HTERT RPE-1 (cell line): ENCODE results near the gene RASAL1.

Experiments
- in situ Hi-C: fragments of 300-500 bp; cut with MboI; formaldehyde crosslinking; loops from 4 replicates; pipeline ENCODE4 v1.14.3; 2020; ENCODE audit warnings: low sequenced_read_pairs

Gene RASAL1

GRCh38 chr12:113061061-113061694 lies 74.4 kb downstream of the RASAL1 start:
- in situ Hi-C loops, result no loop called here

- in situ Hi-C loops, result no loop called here
Measured at GRCh38 chr12:113060336-113060960, 75.1 kb downstream of the RASAL1 start.

- in situ Hi-C loops, result no loop called here
Measured at GRCh38 chr12:113059071-113059595, 76.4 kb downstream of the RASAL1 start.

- in situ Hi-C loops, result no loop called here
Measured at GRCh38 chr12:113058553-113058952, 77.0 kb downstream of the RASAL1 start.

DNA sequence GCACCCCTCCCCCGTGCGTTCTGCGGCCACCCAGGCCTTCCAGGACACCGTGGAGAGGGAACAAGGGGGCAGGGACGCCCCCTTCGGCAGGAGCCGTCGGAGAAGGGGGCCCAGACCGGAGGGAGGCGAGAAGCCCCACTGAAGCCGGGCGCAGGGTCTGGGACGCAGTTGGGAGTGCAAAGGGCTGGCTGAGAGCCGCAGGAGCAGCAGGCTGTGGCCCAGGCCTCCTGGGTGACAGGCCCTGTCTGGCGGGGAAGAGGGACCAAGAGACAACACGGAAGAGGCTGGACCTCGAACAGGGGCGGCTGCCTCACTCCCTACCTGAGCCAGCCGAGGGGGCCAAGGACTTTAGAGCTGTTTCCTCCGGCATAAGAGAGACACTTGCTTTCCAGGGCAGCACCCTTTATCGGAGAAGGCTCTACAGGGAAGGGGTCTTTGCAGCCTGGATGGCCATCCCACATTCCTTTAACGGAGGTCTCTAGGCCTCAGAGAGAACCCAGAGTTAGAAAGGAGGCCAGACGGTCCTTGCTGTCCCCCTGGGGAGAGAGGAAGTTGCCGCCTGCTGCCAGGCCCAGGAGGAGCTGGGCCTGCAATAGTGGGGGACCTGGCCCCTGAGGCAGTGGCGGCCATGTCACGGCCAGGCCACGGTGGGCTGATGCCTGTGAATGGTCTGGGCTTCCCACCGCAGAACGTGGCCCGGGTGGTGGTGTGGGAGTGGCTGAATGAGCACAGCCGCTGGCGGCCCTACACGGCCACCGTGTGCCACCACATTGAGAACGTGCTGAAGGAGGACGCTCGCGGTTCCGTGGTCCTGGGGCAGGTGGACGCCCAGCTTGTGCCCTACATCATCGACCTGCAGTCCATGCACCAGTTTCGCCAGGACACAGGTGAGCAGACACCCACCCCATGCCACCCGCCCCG lies 77.7 kb downstream of the RASAL1 start:
- in situ Hi-C loops, result no loop called here

DNA sequence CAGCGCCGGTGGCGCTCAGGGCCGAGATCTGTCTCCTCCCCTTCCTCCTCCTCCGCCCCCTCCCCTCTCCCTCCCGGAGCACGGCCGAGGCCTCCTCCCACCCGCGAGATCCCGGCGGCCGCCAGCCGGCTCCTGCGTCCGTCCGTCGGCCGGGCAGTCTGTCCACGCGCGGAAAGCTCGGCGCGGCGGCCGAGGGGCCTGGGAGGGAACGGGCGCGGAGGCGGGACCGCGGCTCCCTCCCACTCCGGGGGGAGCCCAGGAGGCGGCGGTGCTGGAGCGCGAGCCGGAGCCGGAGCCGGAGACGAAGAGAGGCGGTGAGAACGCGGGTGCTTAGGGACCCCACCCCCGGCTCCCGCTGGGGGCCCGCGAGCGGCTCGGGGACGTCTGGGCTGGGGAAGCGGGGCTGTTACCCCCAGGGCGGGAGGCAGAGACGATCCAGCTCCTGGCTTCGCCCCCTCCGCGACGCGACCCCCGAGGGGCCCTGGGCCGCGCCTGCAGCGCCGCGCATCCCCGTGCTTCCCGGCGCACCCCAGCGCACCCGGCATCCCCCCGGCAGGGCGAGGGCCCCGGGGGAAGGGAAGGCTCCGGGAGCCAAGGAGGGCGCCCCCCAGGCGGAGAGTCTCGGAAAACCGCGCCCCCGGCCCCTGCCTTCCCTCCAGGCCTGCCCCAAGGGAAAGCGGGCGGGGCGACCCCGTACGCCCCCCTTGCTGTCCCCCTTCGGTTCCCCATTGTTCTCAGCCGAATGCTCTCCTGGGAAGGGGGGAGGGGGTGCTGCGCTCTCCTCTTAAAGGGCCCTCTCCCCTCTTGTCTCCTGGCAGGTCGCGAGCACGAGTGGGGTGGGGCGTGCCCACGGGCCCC lies 78.7 kb downstream of the RASAL1 start, which contains the start of gene DTX1:
TSS of gene DTX1 (plus strand) at position 100 of the 858 bp plus-strand sequence. CDS start 1,463 bp downstream, outside the sequence.
- in situ Hi-C loops, result no loop called here

GRCh38 chr12:113056381-113056630 lies 79.3 kb downstream of the RASAL1 start:
- in situ Hi-C loops, result no loop called here

GRCh38 chr12:113055594-113056380 lies 79.8 kb downstream of the RASAL1 start:
- in situ Hi-C loops, result no loop called here

DNA sequence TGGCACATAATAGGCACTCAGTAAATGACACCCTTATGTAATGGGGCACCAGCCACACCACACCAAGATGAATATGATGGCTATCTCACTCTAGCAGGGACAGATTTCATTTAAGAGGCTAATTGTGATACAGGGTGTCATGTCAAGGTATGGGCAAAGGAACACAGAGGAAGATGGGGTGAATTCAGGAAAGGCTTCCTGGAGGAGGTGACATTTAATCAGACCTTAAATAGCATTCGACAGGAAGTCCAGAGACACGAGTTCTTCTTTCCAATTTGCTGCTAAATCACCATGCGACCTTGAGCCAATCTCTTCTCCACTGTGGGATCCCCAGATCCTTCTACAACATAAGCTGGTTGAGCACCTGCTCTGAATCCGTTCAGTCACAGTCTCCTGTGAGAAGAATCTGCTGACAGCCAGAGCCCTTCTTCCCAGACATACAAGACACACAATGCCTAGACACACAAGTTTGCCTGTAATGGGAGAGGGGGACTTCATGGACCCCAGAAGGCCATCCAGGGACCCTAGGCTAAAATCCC lies 80.5 kb downstream of the RASAL1 start:
- in situ Hi-C loops, result no loop called here

DNA sequence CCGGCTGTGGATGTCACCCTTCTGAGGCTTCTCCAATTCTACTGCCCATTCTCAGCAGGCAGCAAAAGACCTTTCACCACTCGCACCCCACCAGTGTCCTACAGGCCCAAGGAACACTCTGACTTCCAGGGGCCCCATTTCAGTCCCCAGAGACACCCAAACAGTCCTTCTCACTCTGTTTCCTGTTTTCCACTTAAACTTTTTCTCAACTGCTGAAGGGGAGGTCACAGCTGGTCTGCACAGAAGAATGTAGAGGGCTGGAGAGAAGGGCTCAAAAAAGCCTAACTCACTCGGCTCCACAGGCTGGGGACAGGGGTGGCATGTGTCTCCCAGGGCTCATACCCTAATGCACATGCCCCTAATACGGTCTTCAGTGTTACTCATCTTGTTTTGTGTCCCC lies 83.2 kb downstream of the RASAL1 start:
- in situ Hi-C loops, result no loop called here

DNA sequence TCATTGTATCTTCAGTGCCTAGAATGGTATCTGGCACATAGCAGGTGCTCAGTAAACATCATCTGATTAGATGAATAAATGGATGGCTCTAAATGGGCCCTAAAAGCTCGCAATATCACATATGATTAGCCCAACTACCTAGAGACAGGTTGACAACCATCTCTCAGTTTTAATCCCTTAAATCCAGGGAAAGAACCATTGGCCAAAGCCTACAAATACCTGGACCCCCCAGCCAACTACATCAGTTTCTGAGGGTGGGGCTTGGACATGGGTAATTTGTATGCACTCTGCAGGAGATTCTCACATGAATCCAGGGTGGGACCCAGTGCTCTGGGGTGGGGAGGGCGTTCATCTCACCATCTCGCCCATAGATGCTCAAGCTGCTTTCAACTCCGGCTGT lies 83.8 kb downstream of the RASAL1 start:
- in situ Hi-C loops, result no loop called here

DNA sequence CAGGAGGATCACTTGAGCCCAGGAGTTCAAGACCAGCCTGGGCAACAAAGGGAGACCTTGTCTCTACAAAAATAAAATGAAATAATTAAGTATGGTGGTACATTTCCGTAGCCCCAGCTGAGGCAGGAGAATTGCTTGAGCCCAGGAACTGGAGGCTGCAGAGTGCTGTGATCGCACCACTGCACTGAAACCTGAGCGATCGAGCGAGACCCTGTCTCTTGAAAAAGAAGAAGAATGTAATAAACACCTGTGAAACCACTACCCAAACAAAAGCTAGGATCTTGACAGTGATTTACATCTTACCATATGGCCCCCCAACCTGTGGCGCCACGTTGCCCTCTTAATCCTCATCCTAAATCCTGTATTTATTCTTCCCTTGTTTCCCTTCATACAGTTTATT lies 84.8 kb downstream of the RASAL1 start:
- in situ Hi-C loops, result no loop called here

- in situ Hi-C loops, result no loop called here
Measured at GRCh38 chr12:113049976-113050742, 85.4 kb downstream of the RASAL1 start.
